Measurements from ENCODE around the gene ASCC3.
"Not testable (repeated sequence)": the region's sequence is repeated elsewhere in the genome, so short reads cannot be mapped to it uniquely, and the experiment has no call there.

DNA sequence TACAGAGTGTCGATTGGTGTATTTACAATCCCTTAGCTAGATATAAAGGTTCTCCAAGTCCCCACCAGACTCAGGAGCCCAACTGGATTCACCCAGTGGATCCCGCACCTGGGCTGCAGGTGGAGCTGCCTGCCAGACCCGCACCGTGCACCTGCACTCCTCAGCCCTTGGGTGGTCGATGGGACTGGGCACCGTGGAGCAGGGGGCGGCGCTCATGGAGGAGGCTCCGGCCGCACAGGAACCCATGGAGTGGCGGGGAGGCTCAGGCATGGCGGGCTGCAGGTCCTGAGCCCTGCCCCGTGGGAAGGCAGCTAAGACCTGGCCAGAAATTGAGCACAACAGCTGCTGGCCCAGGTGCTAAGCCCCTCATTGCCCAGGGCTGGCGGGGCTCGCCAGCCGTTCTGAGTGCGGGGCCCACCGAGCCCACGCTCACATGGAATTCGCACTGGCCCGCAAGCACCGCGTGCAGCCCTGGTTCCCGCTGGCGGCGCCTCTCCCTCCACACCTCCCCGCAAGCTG is 52.0 kb downstream of the ASCC3 start:
- not testable (repeated sequence) for TF ChIP-seq EZH2 (IDR thresholded peaks at IDR 0.05; ENCODE audit: borderline replicate concordance); EZH2phosphoT487 (IDR thresholded peaks at IDR 0.05; ENCODE audit: low read depth, severe bottlenecking, unreplicated experiment); CTCF (IDR thresholded peaks at IDR 0.05; ENCODE audit: poor library complexity)

All from hepatocyte (in vitro differentiated cells).